Epithelial cell of proximal tubule (primary cell): ENCODE measurements around the gene EHD1. TPM values are rescaled to one million over a fixed set of nuclear protein-coding genes. Genes with fewer than 3 reads are reported as not detected.

ENCODE experiments used
- DNase-seq: peaks from one replicate; pipeline ENCODE4 v3.0.0-alpha.2; 2011; ENCODE audit warnings: low read depth
- H3K4me3 ChIP-seq: 2 replicates; pipeline ENCODE4 v1.5.1; 2011; ENCODE audit warnings: low read depth, mild to moderate bottlenecking, low read length
- total RNA-seq: library from RNA; depleted of rRNA; stranded (reverse); fragments of >200 nt; gene quantifications from 2 replicates; pipeline ENCODE4 v1.2.3, GENCODE V29; 2015
- TF ChIP-seq, protein P1 (sequence below): conservative IDR thresholded peaks from 2 replicates; pipeline ENCODE4 v1.5.1; 2012; ENCODE audit warnings: low read depth, mild to moderate bottlenecking, low read length

Gene EHD1
- total RNA-seq, 1 donor from 2014 or later, result 82.7 TPM

GRCh38 chr11:64891215-64891848 is 12.9 kb upstream of the EHD1 start:
- no peak for DNase-seq
- TF ChIP-seq, protein P1, sequence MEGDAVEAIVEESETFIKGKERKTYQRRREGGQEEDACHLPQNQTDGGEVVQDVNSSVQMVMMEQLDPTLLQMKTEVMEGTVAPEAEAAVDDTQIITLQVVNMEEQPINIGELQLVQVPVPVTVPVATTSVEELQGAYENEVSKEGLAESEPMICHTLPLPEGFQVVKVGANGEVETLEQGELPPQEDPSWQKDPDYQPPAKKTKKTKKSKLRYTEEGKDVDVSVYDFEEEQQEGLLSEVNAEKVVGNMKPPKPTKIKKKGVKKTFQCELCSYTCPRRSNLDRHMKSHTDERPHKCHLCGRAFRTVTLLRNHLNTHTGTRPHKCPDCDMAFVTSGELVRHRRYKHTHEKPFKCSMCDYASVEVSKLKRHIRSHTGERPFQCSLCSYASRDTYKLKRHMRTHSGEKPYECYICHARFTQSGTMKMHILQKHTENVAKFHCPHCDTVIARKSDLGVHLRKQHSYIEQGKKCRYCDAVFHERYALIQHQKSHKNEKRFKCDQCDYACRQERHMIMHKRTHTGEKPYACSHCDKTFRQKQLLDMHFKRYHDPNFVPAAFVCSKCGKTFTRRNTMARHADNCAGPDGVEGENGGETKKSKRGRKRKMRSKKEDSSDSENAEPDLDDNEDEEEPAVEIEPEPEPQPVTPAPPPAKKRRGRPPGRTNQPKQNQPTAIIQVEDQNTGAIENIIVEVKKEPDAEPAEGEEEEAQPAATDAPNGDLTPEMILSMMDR, result no peak
- H3K4me3 ChIP-seq, result peak overlapping the region; percentile 77

- TF ChIP-seq, protein P1, result no peak
- H3K4me3 ChIP-seq, result peak overlapping the region; percentile 77
- no peak for DNase-seq
Measured at GRCh38 chr11:64890522-64890939, 12.1 kb upstream of the EHD1 start.

GRCh38 chr11:64888729-64889511 is 10.5 kb upstream of the EHD1 start:
- no peak for DNase-seq
- TF ChIP-seq, protein P1, result no peak
- H3K4me3 ChIP-seq, result no peak overlapping the region

GRCh38 chr11:64888406-64888728 is 9.9 kb upstream of the EHD1 start:
- no peak for DNase-seq
- TF ChIP-seq, protein P1, result no peak
- H3K4me3 ChIP-seq, result peak overlapping the region; percentile 20

- H3K4me3 ChIP-seq, result peak overlapping the region; percentile 20
- no peak for DNase-seq
- TF ChIP-seq, protein P1, result peak; percentile 85
Measured at GRCh38 chr11:64887757-64888405, 9.5 kb upstream of the EHD1 start.

DNA sequence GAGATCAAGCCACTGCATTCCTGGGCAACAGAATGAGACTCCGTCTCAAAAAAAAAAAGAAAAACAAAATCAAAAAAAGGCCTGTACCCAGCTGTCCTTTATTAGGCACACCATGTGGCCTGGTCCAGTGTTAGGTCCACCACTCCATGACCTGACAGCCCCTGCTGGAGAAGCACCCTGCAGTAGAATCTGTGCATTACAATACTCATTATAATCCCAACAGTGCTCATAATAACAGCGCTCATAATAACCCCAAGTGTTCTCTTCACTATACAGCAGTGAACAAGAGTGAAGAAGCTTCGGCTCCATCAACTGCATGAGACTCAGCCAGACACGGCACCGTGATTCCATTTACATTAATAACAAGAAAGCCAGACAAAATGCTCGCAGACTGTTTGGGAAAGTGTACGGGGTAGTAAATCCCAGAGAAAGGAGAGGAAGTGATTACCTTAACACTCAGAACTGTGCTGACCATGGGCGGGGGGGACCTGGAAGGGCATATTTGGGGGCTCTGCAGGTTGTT is 8.9 kb upstream of the EHD1 start:
- TF ChIP-seq, protein P1, result no peak
- no peak for DNase-seq
- H3K4me3 ChIP-seq, result no peak overlapping the region
